NCI-H510A treated with DMSO at 0.1 percent for 48 hours (cell line): ENCODE results near the gene FAM9A.

ENCODE experiments used
- DNase-seq: peaks from one replicate; lab custom pipeline; 2025; lab: John Stamatoyannopoulos, UW

The FAM9A gene

DNA sequence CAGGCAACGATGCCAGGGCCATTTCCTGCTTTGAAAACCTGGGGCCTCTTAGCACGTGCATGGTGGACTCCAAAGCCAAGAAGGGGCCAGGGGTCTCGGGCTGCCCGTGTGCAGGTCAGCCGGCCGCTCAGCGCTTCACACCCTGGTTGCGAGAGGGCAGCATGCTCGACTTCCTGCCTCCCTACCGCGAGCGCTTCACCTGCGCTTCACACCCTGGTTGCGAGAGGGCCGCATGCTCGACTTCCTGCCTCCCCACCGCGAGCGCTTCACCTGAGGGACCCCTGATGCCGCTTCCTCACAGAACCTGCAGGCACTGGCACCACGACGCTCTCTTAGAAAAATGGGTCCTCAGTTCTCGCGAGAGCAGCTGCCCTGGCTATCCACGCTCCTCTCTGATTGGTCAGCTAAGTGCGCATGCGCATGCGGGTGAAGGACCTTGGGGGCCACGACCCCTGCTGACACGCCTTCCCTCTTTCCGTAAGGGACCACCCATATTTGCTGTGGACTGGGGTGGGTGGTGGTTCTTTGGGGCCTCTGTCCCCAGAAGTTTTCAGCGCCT is at the start of gene FAM9A:
TSS of gene FAM9A (minus strand) at position 343 of the 559 bp plus-strand sequence. CDS start 1,212 bp downstream, outside the sequence.
- no peak for DNase-seq

- DNase-seq, result no peak
Observed at GRCh38 chrX:8850478-8850877, 49.3 kb upstream of the FAM9A start.

- no peak for DNase-seq
Observed at GRCh38 chrX:8849945-8850344, 48.8 kb upstream of the FAM9A start.

- no peak for DNase-seq
Observed at GRCh38 chrX:8849458-8849857, 48.3 kb upstream of the FAM9A start.

- no peak for DNase-seq
Observed at GRCh38 chrX:8848911-8849310, 47.7 kb upstream of the FAM9A start.

DNA sequence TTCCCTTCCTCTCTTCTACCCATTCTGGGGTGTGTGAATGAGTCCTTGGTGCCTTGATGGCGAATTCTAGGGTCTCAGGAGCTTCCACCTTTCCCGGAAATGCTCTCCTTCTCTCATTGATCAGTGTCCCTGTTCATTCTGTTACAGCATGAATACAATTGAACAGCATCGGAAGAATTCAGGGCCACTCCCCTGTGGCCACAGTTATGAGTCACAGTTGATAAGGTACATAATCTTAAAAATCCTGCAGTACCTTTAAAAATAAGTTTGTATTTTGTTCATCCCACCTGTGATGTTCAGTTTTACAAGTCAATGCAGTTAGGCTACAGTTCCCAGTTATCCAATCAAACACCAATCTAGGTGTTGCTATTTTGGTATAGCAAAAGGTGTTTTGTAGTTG is 47.3 kb upstream of the FAM9A start:
- no peak for DNase-seq

GRCh38 chrX:8847360-8847759 is 46.2 kb upstream of the FAM9A start:
- DNase-seq, result no peak

GRCh38 chrX:8846266-8846665 is 45.1 kb upstream of the FAM9A start:
- DNase-seq, result no peak

DNA sequence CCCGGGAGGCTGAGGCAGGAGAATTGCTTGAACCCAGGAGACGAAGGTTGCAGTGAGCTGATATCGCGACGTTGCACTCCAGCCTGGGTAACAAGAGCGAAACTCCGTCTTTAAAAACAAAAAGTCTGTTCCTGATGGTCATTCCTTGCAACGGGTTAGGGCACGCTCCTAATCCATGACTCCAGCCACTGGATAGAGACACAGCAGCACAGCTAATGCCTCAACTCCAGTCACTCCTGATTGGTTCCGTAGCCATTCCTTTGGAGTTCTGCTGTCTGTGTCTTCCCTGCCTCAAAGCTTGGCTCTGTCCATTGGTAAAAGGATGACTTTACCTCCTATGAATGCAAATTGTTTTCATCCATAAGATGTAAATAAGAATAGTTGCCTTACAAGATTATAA is 44.3 kb upstream of the FAM9A start:
- DNase-seq, result no peak

GRCh38 chrX:8845060-8845459 is 43.9 kb upstream of the FAM9A start:
- no peak for DNase-seq

GRCh38 chrX:8844157-8844556 is 43.0 kb upstream of the FAM9A start:
- no peak for DNase-seq

DNA sequence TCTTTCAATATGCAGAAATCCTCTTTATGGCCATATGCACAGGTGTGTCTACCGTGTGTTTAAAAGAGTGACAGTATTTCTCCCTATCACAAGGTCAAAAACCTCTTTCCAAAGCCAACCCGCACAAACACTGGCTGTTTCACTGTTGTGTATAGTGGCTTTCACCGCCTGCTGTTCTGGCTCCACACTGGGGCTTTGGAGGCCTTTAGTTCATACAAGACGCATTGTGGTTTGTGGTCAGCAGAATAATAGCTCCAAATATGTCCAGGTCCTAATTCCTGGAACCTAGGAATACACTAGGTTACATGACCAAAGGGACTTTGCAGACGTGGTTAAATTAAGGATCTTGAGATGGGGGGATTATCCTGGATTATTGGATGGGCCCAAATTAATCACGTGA is 40.7 kb upstream of the FAM9A start:
- DNase-seq, result no peak

- DNase-seq, result no peak
Observed at GRCh38 chrX:8834392-8834791, 33.2 kb upstream of the FAM9A start.

DNA sequence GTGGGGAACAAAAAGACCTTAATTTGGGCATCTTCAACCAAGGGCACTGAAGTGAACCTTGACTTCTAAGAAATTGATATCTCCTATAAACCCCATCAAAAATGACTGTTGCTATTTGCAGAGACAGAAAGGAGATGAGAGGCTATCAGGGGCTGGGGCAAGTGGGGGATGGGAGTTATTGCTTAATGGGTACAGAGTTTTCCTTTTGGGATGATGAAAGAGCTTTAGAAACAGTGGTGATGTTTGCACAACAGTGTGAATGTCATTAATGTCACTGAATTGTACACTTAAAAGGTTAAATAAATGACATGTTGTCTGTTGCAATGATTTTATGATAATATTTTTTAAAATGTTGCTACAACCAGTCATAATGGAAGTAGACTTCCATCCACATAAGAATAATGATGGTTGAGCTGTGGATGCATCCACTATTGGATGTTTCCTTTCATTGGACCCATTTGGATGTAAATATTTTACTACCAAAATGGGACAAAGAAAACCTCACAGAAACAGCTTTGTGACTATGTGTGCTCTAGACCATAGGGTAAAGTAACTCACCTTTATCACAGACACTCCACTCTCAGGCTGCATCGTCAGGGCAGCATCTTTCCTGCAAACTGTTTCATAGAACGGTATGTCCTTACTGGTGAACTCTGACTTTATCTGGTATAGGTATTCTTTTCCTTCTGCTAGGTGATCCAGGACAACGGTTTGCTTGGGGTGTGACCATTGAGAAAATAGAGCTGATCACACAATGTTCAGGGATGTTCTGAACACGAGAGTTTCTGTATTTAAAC is 31.6 kb upstream of the FAM9A start:
- no peak for DNase-seq

DNA sequence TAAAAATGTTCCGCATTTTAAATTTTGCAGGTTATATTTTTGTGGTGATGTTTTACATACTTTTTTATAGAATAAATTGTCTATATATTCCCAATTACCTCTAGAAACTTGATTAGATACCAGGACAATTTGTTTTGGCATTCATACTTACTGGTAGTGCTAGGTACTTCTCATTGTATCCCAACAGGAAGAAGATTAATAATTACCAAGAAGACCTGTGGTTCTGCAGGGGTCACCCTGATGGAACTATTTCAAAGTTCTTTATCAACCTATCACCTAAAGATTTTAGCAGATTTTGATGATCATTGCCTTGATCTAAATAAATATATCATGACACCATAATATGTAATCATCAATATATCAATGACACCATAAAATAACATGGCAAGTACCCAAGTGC is 22.5 kb upstream of the FAM9A start:
- DNase-seq, result no peak

GRCh38 chrX:8822002-8822401 is 20.8 kb upstream of the FAM9A start:
- no peak for DNase-seq

DNA sequence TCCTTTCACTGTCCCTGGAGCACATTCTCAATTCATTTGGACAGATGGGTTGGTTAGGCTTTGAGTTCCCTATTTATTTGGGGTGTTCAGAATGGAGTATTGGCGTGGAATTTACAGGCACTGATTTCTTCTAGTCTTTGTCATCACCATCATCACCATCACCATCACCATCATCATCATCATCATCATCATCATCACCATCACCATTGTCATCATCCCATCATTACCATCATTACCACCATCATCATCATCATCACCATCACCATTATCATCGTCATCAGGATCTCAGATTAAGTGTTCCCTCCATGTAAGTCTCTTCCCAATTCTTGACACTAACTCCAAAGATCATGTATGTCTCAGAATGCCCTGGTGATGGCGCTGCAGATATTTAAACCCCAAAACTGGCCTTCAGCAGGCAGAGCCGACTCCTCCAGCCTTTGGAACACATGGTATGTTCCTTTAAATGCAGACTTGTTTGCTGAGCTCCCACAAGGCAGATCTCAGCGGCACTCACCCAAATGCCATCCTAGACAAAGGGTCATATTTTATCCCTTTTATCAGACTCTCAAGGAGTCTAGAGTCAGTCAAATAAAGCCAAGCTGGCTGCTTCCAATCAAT is 19.8 kb upstream of the FAM9A start:
- no peak for DNase-seq

- peak; percentile 35 for DNase-seq
Observed at GRCh38 chrX:8815460-8816065, 14.4 kb upstream of the FAM9A start.

DNA sequence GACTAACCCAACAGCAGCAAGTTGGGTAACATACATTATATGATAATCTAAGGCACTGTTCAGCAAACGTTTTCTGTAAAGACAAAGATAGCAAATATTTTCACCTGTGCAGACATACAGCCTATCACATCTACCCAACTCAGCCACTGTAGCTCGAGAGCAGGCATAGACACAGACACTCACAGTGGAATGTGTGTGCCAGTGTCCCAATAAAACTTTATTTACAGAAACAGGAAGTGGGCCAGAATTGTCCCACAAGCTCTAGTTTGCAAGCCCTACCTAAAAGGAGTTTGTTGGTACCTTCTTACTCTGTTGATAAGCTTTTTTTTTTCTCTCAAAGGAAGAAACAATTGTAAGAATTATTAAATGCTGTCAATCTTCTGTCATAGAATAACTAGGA is 11.9 kb upstream of the FAM9A start:
- DNase-seq, result no peak

DNA sequence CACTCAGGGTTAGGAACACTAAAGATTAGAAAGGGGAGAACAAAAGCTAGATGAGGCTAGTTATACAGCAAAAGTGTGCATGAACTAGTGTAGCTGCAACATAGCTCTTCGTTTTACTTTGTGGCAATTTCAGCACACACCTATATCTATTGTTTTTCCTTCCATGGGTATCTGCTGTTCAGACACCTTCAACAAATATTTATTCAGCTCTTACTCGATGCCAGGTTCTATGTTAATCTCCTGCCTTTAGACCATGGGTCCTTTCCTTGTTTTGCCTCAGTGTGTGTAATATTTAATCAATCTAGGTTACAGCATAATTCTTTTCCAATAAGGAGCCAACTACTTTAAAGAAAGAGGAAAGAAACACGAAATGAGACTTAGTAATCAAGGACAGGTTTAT is 10.4 kb upstream of the FAM9A start:
- DNase-seq, result peak; percentile 23

GRCh38 chrX:8808661-8809060 is 7.5 kb upstream of the FAM9A start:
- no peak for DNase-seq

DNA sequence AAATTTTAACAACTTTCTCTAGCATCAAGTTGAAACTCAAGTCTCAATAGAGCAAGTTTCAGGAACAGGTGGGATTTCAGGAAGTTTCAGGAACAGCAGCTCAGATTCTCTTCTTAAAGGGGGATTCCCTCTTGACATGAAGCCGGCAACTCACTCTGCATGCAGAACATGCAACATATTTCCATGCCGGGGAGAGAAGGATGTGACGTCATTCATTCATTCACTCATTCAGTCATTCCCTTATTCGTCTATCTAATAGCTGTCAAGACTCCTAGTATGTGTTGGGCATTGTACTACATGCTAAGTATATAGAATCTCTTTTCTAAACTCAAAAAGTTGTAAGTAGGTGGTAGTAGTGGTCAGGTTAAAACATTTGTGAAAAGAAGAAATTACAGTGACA is 4.8 kb upstream of the FAM9A start:
- no peak for DNase-seq

GRCh38 chrX:8805046-8805445 is 3.9 kb upstream of the FAM9A start:
- no peak for DNase-seq
